ENCODE results near the gene CNTN4.

The CNTN4 gene

GRCh38 chr3:2655229-2655701 is 556.6 kb downstream of the CNTN4 start:
- no peak overlapping the region for H3K18ac ChIP-seq (ENCODE audit: low read length)
- no peaks in the 10 kb centered on the region for H3K9me3 ChIP-seq (replicated peaks in 1 of 2; ENCODE audit: control insufficient read depth in 2 of 2, insufficient read depth in 1 of 2, low read depth in 1 of 2, low read length in 2 of 2)
- H3K27ac ChIP-seq (replicated peaks; ENCODE audit: low read length), result no peak overlapping the region
- H3K79me1 ChIP-seq (ENCODE audit: low read depth, low read length), result no peaks in the 10 kb centered on the region
- no peaks in the 10 kb centered on the region for H3K27me3 ChIP-seq (ENCODE audit: control insufficient read depth in 3 of 3, insufficient read depth in 3 of 3, low read depth in 1 of 3, low read length in 3 of 3)
- no peak overlapping the region for H2BK5ac ChIP-seq (ENCODE audit: low read length)
- no peak overlapping the region for H2BK120ac ChIP-seq (ENCODE audit: low read depth, low read length)
- H3K14ac ChIP-seq (ENCODE audit: low read length), result no peak overlapping the region
- no peak overlapping the region for H3K4me3 ChIP-seq (ENCODE audit: low read length in 2 of 2)
- H3K9ac ChIP-seq (ENCODE audit: low read depth, low read length, poor library complexity), result no peak overlapping the region
- H3K23ac ChIP-seq (ENCODE audit: low read depth, low read length, poor library complexity), result no peak overlapping the region
- no peak overlapping the region for H2BK12ac ChIP-seq (ENCODE audit: low read length)
- no peak overlapping the region for H2AFZ ChIP-seq (ENCODE audit: low read length)
- no peak overlapping the region for H2AK5ac ChIP-seq (ENCODE audit: low read depth, low read length)
- no peak overlapping the region for H2BK15ac ChIP-seq (ENCODE audit: low read length)
- H3K4me1 ChIP-seq (ENCODE audit: control insufficient read depth in 2 of 2, insufficient read depth in 1 of 2, low read depth in 1 of 2, low read length in 2 of 2), result no peaks in the 10 kb centered on the region
- no peak overlapping the region for H3K4ac ChIP-seq (ENCODE audit: low read length)
- no peak overlapping the region for H3K4me2 ChIP-seq (ENCODE audit: insufficient read depth, low read length, poor library complexity, severe bottlenecking)
- H4K8ac ChIP-seq (ENCODE audit: low read depth, low read length), result no peak overlapping the region
- no peak overlapping the region for H4K91ac ChIP-seq (ENCODE audit: low read depth, low read length, poor library complexity)
- WGBS, 2 donors (ENCODE audit: extremely low coverage in 2 of 2, insufficient read length in 2 of 2, insufficient replicate concordance in 1 of 2), result no CpG with 5 or more reads among the region's 1 CpG
- no peak for DNase-seq (ENCODE audit: low spot score)
- H3K36me3 ChIP-seq (replicated peaks in 1 of 2; ENCODE audit: control insufficient read depth in 2 of 2, insufficient read depth in 2 of 2, low read length in 2 of 2), result no peaks in the 10 kb centered on the region

GRCh38 chr3:2656806-2657777 is 558.4 kb downstream of the CNTN4 start:
- H3K36me3 ChIP-seq (replicated peaks in 1 of 2; ENCODE audit: control insufficient read depth in 2 of 2, insufficient read depth in 2 of 2, low read length in 2 of 2), result no peaks in the 10 kb centered on the region
- no peaks in the 10 kb centered on the region for H3K9me3 ChIP-seq (replicated peaks in 1 of 2; ENCODE audit: control insufficient read depth in 2 of 2, insufficient read depth in 1 of 2, low read depth in 1 of 2, low read length in 2 of 2)
- H2AK5ac ChIP-seq (ENCODE audit: low read depth, low read length), result no peak overlapping the region
- H3K4ac ChIP-seq (ENCODE audit: low read length), result no peak overlapping the region
- H2BK120ac ChIP-seq (ENCODE audit: low read depth, low read length), result no peak overlapping the region
- no peak overlapping the region for H2BK5ac ChIP-seq (ENCODE audit: low read length)
- no peak overlapping the region for H3K4me2 ChIP-seq (ENCODE audit: insufficient read depth, low read length, poor library complexity, severe bottlenecking)
- no peak for DNase-seq (ENCODE audit: low spot score)
- no peaks in the 10 kb centered on the region for H3K79me1 ChIP-seq (ENCODE audit: low read depth, low read length)
- H4K8ac ChIP-seq (ENCODE audit: low read depth, low read length), result no peak overlapping the region
- no peak overlapping the region for H2BK15ac ChIP-seq (ENCODE audit: low read length)
- no peak overlapping the region for H3K4me3 ChIP-seq (ENCODE audit: low read length in 2 of 2)
- WGBS, 2 donors (ENCODE audit: extremely low coverage in 2 of 2, insufficient read length in 2 of 2, insufficient replicate concordance in 1 of 2), result 100% methylated on average over 1 of the region's 10 CpGs; no CpG with 5 or more reads in 1 of the 2 donors
- no peak overlapping the region for H3K27ac ChIP-seq (replicated peaks; ENCODE audit: low read length)
- H3K4me1 ChIP-seq (ENCODE audit: control insufficient read depth in 2 of 2, insufficient read depth in 1 of 2, low read depth in 1 of 2, low read length in 2 of 2), result no peaks in the 10 kb centered on the region
- H2AFZ ChIP-seq (ENCODE audit: low read length), result no peak overlapping the region
- H3K18ac ChIP-seq (ENCODE audit: low read length), result no peak overlapping the region
- H3K14ac ChIP-seq (ENCODE audit: low read length), result no peak overlapping the region
- no peak overlapping the region for H2BK12ac ChIP-seq (ENCODE audit: low read length)
- H3K27me3 ChIP-seq (ENCODE audit: control insufficient read depth in 3 of 3, insufficient read depth in 3 of 3, low read depth in 1 of 3, low read length in 3 of 3), result no peaks in the 10 kb centered on the region
- no peak overlapping the region for H3K23ac ChIP-seq (ENCODE audit: low read depth, low read length, poor library complexity)
- H4K91ac ChIP-seq (ENCODE audit: low read depth, low read length, poor library complexity), result no peak overlapping the region
- H3K9ac ChIP-seq (ENCODE audit: low read depth, low read length, poor library complexity), result no peak overlapping the region

- H2BK15ac ChIP-seq (ENCODE audit: low read length), result no peak overlapping the region
- H2BK12ac ChIP-seq (ENCODE audit: low read length), result no peak overlapping the region
- no peak overlapping the region for H3K27ac ChIP-seq (replicated peaks; ENCODE audit: low read length)
- no peaks in the 10 kb centered on the region for H3K27me3 ChIP-seq (ENCODE audit: control insufficient read depth in 3 of 3, insufficient read depth in 3 of 3, low read depth in 1 of 3, low read length in 3 of 3)
- H3K79me1 ChIP-seq (ENCODE audit: low read depth, low read length), result no peaks in the 10 kb centered on the region
- no peak overlapping the region for H3K23ac ChIP-seq (ENCODE audit: low read depth, low read length, poor library complexity)
- no peak overlapping the region for H2AFZ ChIP-seq (ENCODE audit: low read length)
- H3K18ac ChIP-seq (ENCODE audit: low read length), result no peak overlapping the region
- H3K9me3 ChIP-seq (replicated peaks in 1 of 2; ENCODE audit: control insufficient read depth in 2 of 2, insufficient read depth in 1 of 2, low read depth in 1 of 2, low read length in 2 of 2), result no peaks in the 10 kb centered on the region
- no peak for DNase-seq (ENCODE audit: low spot score)
- H2BK5ac ChIP-seq (ENCODE audit: low read length), result no peak overlapping the region
- no peak overlapping the region for H2AK5ac ChIP-seq (ENCODE audit: low read depth, low read length)
- no peak overlapping the region for H3K4ac ChIP-seq (ENCODE audit: low read length)
- no peak overlapping the region for H3K14ac ChIP-seq (ENCODE audit: low read length)
- H3K9ac ChIP-seq (ENCODE audit: low read depth, low read length, poor library complexity), result no peak overlapping the region
- H3K36me3 ChIP-seq (replicated peaks in 1 of 2; ENCODE audit: control insufficient read depth in 2 of 2, insufficient read depth in 2 of 2, low read length in 2 of 2), result no peaks in the 10 kb centered on the region
- H4K8ac ChIP-seq (ENCODE audit: low read depth, low read length), result no peak overlapping the region
- no peak overlapping the region for H3K4me3 ChIP-seq (ENCODE audit: low read length in 2 of 2)
- H4K91ac ChIP-seq (ENCODE audit: low read depth, low read length, poor library complexity), result no peak overlapping the region
- H2BK120ac ChIP-seq (ENCODE audit: low read depth, low read length), result no peak overlapping the region
- H3K4me2 ChIP-seq (ENCODE audit: insufficient read depth, low read length, poor library complexity, severe bottlenecking), result no peak overlapping the region
- WGBS, 2 donors (ENCODE audit: extremely low coverage in 2 of 2, insufficient read length in 2 of 2, insufficient replicate concordance in 1 of 2), result no CpG with 5 or more reads among the region's 6 CpGs
- H3K4me1 ChIP-seq (ENCODE audit: control insufficient read depth in 2 of 2, insufficient read depth in 1 of 2, low read depth in 1 of 2, low read length in 2 of 2), result no peaks in the 10 kb centered on the region
These were observed 559.3 kb downstream of the CNTN4 start for GRCh38 chr3:2657971-2658370.

- no CpG with 5 or more reads among the region's 3 CpGs for WGBS, 2 donors (ENCODE audit: extremely low coverage in 2 of 2, insufficient read length in 2 of 2, insufficient replicate concordance in 1 of 2)
- Histone ChIP-seq H3K18ac (ENCODE audit: low read length) (no peak overlapping the region), H3K27me3 (ENCODE audit: control insufficient read depth in 3 of 3, insufficient read depth in 3 of 3, low read depth in 1 of 3, low read length in 3 of 3) (no peaks in the 10 kb centered on the region), H3K4me1 (ENCODE audit: control insufficient read depth in 2 of 2, insufficient read depth in 1 of 2, low read depth in 1 of 2, low read length in 2 of 2) (no peaks in the 10 kb centered on the region), H3K9ac (ENCODE audit: low read depth, low read length, poor library complexity) (no peak overlapping the region), H4K8ac (ENCODE audit: low read depth, low read length) (no peak overlapping the region), H3K23ac (ENCODE audit: low read depth, low read length, poor library complexity) (no peak overlapping the region), H3K4ac (ENCODE audit: low read length) (no peak overlapping the region), H4K91ac (ENCODE audit: low read depth, low read length, poor library complexity) (no peak overlapping the region), H2AK5ac (ENCODE audit: low read depth, low read length) (no peak overlapping the region), H2AFZ (ENCODE audit: low read length) (no peak overlapping the region), H3K4me2 (ENCODE audit: insufficient read depth, low read length, poor library complexity, severe bottlenecking) (no peak overlapping the region), H3K4me3 (ENCODE audit: low read length in 2 of 2) (no peak overlapping the region), H3K9me3 (replicated peaks in 1 of 2; ENCODE audit: control insufficient read depth in 2 of 2, insufficient read depth in 1 of 2, low read depth in 1 of 2, low read length in 2 of 2) (no peaks in the 10 kb centered on the region), H3K36me3 (replicated peaks in 1 of 2; ENCODE audit: control insufficient read depth in 2 of 2, insufficient read depth in 2 of 2, low read length in 2 of 2) (no peaks in the 10 kb centered on the region), H2BK5ac (ENCODE audit: low read length) (no peak overlapping the region), H2BK12ac (ENCODE audit: low read length) (no peak overlapping the region), H3K79me1 (ENCODE audit: low read depth, low read length) (no peaks in the 10 kb centered on the region), H2BK120ac (ENCODE audit: low read depth, low read length) (no peak overlapping the region), H3K27ac (replicated peaks; ENCODE audit: low read length) (no peak overlapping the region), H2BK15ac (ENCODE audit: low read length) (no peak overlapping the region), H3K14ac (ENCODE audit: low read length) (no peak overlapping the region)
- DNase-seq (ENCODE audit: low spot score), result no peak
These were observed 561.2 kb downstream of the CNTN4 start for GRCh38 chr3:2659896-2660295.

Data from neuronal stem cell (in vitro differentiated cells).